GM12864 (cell line): ENCODE data around the gene ATXN10.
"Not testable (repeated sequence)": the region's sequence is repeated elsewhere in the genome, so short reads cannot be mapped to it uniquely, and the experiment has no call there.

Experiments
- DNase-seq: peaks from one replicate; pipeline ENCODE4 v3.0.0-alpha.2; 2011; ENCODE audit warnings: low read depth
- H3K4me3 ChIP-seq: 2 replicates; pipeline ENCODE4 v1.5.1; 2011; ENCODE audit warnings: mild to moderate bottlenecking, low read depth, low read length, control low read depth
- CTCF ChIP-seq: IDR thresholded peaks from 2 replicates; pipeline ENCODE4 v1.5.1; 2011; ENCODE audit warnings: low read depth, mild to moderate bottlenecking, moderate library complexity, low read length, control low read depth, inconsistent platforms; ENCODE audit errors: missing control alignments

Gene ATXN10

GRCh38 chr22:45787759-45788158, 116.1 kb downstream of the ATXN10 start:
- no peak overlapping the region for H3K4me3 ChIP-seq
- no peak for TF ChIP-seq CTCF
- DNase-seq, result no peak

- no peak for TF ChIP-seq CTCF
- H3K4me3 ChIP-seq, result no peak overlapping the region
- no peak for DNase-seq
These were observed 116.9 kb downstream of the ATXN10 start for GRCh38 chr22:45788522-45788921.

GRCh38 chr22:45790401-45790800, 118.8 kb downstream of the ATXN10 start:
- DNase-seq, result no peak
- no peak for TF ChIP-seq CTCF

GRCh38 chr22:45793161-45793560, 121.5 kb downstream of the ATXN10 start:
- H3K4me3 ChIP-seq, result no peak overlapping the region
- TF ChIP-seq CTCF, result no peak
- no peak for DNase-seq

More at GRCh38 chr22:45790401-45790800, 118.8 kb downstream of the ATXN10 start:
- H3K4me3 ChIP-seq, result no peak overlapping the region

- TF ChIP-seq CTCF, result no peak
- DNase-seq, result no peak
- H3K4me3 ChIP-seq, result no peak overlapping the region
These were observed 122.3 kb downstream of the ATXN10 start for GRCh38 chr22:45793892-45794291.

GRCh38 chr22:45796009-45796408, 124.4 kb downstream of the ATXN10 start:
- not testable (repeated sequence) for DNase-seq, H3K4me3 ChIP-seq

- no peak for DNase-seq
- TF ChIP-seq CTCF, result no peak
These were observed 127.7 kb downstream of the ATXN10 start for GRCh38 chr22:45799291-45799690.

GRCh38 chr22:45802054-45802453, 130.4 kb downstream of the ATXN10 start:
- DNase-seq, result no peak
- H3K4me3 ChIP-seq, result no peak overlapping the region
- no peak for TF ChIP-seq CTCF

More at GRCh38 chr22:45799291-45799690, 127.7 kb downstream of the ATXN10 start:
- no peak overlapping the region for H3K4me3 ChIP-seq
